Duodenal mucosa (tissue), 2 donors: ENCODE data around the gene ERMN.
"Not testable (repeated sequence)": the region's sequence is repeated elsewhere in the genome, so short reads cannot be mapped to it uniquely, and the experiment has no call there.

Experiments
- H3K27ac ChIP-seq: one replicate; pipeline ENCODE4 v1.7.0; 2013; ENCODE audit warnings: low read depth, low read length
- H3K27me3 ChIP-seq, 2 donors: one replicate each; pipeline ENCODE4 v1.7.0; 2013; ENCODE audit warnings: low read length in 2 of 2, control low read depth in 1 of 2; ENCODE audit not compliant: insufficient read depth in 2 of 2, control insufficient read depth in 1 of 2
- H3K36me3 ChIP-seq, 2 donors: one replicate each; pipeline ENCODE4 v1.7.0; 2013; ENCODE audit warnings: low read length in 2 of 2, control low read depth in 1 of 2; ENCODE audit not compliant: insufficient read depth in 2 of 2, control insufficient read depth in 1 of 2
- H3K4me1 ChIP-seq, 2 donors: one replicate each; pipeline ENCODE4 v1.7.0; 2013; ENCODE audit warnings: low read length in 2 of 2, control low read depth in 1 of 2; ENCODE audit not compliant: insufficient read depth in 2 of 2, control insufficient read depth in 1 of 2
- H3K4me3 ChIP-seq, 2 donors: one replicate each; pipeline ENCODE4 v1.7.0; 2013; ENCODE audit warnings: low read length in 2 of 2, low read depth in 1 of 2
- H3K9ac ChIP-seq, 2 donors: one replicate each; pipeline ENCODE4 v1.7.0; 2013; ENCODE audit warnings: low read length in 2 of 2, low read depth in 1 of 2
- H3K9me3 ChIP-seq, 2 donors: one replicate each; pipeline ENCODE4 v1.7.0; 2013; ENCODE audit warnings: low read length in 2 of 2, control low read depth in 1 of 2; ENCODE audit not compliant: control insufficient read depth in 1 of 2

Gene ERMN

DNA sequence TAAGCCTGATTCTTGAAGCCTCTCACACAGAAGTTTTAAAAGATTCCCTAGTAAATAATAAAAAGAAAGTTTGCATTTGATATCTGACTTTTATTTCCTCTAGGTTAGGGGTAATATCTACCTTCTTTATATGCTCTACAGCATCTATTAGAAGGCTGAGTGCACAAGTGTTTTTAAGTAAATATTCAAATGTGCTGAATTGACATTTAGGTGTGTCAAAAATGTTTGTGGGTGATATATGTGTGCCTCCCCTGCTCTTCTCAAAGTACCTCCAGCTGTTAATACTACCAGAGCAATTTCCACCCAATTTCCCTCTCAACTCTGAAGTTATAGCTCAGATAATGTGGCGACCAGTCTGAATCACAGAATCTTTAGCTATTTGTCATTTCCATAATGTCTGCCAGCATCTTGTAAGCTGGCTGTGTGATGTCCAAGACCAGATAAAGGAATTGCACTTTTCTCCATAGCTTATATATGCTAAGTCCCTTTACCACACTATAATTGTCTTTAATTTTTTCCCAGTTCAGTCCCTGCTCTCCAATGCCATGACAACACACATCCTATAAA, 24.4 kb upstream of the ERMN start:
- Histone ChIP-seq H3K4me3 (no peak overlapping the region), H3K36me3 (no peaks in the 10 kb centered on the region), H3K4me1 (no peaks in the 10 kb centered on the region), H3K9me3 (peaks cover 3 to 5% of the 10 kb centered on the region in 2 donors), H3K27me3 (no peaks in the 10 kb centered on the region), H3K9ac (no peak overlapping the region), H3K27ac (no peak overlapping the region)

DNA sequence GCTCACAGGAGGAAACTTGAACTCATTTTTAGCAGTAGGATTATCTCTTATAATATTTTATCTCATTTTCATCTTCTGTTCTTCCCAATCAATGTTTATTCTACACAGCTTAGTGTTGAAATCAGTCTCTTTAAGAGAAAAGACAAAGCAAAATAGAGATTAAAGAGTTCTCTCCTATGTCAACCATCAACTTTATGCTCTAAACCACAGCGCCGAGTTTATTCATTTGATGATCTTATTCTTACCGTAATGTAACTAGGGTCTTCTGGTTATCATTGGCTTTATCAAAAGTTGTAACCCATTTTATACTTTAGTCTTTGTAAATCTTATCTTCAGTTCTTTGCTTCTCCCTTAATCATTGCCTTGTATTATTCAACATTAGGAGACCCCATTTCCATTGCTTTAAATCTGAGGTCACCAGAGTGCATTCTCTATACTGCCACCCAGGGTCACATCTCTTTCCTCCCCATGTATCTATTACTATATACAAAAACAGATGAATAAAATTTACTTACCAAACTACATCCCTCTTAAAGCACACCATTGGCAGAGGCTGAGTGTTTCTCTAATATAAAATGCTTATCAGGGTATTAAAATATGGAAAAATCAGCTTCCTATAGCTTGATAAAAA, 22.8 kb upstream of the ERMN start:
- no peak overlapping the region for H3K27ac ChIP-seq
- peaks cover 4 to 21% of the 10 kb centered on the region in 2 donors for H3K9me3 ChIP-seq
- no peak overlapping the region for H3K4me3 ChIP-seq
- H3K36me3 ChIP-seq: no peaks in the 10 kb centered on the region
- H3K27me3 ChIP-seq: no peaks in the 10 kb centered on the region
- H3K4me1 ChIP-seq: no peaks in the 10 kb centered on the region
- no peak overlapping the region for H3K9ac ChIP-seq

DNA sequence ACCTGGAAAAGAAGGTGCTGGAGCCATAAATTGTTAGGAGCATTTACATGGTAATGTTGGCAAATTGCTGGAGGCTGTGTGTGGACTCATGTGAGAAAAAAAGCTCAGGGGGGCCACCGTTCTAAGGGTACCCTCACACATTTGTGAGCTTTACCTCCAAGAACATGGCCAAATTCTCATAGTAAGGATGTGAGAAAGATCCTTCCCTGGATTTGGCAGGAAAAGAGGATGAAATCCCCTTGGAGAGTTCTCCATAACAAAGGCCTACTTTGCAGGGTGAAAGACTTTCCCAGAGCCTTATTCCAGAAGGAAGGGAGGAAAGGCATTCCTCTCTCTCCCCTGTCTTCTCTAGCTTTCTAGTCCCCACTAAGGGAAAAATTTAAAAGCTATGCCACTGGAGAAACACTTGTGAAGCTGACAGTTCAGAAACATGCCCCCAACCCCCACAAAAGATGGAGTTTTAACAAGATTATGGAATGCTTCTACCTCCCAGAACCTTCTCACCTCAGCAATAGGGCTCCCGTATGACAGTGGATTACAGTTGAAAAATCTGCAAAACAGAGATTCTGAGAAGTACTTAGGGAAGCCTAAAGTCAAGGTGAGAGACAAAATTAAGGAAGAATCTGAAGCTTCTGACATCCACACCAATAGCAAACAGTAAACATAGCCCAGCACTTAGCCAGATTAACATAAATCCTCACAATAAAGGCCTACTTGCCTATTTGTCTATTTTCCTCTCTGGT, 20.2 kb upstream of the ERMN start:
- no peaks in the 10 kb centered on the region for H3K27me3 ChIP-seq

DNA sequence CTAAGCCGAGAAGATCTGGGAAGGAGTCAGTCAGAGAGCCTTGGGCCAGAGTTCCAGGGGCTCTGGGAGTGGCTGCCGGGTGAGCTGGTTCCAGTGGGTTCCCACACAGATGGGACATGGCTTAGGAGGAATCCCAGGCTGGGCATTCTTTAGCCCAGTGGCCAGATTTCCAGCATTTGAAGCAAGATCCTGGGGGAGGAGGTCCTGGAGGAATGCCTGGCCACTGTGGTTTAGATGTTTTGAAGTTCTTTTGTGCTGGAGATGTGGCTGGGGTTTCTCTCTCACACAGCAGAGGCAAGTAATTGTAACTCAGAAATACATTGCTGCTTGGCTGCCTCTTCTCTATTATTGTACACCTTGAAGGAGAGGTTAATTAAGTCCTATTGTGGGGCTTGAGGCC, 15.8 kb upstream of the ERMN start:
- H3K27ac ChIP-seq, H3K36me3 ChIP-seq, H3K4me3 ChIP-seq, H3K4me1 ChIP-seq, H3K9ac ChIP-seq, H3K27me3 ChIP-seq: not testable (repeated sequence)
- peaks cover 7 to 24% of the 10 kb centered on the region in 2 donors for H3K9me3 ChIP-seq

More for the DNA sequence above, 20.2 kb upstream of the ERMN start:
- no peak overlapping the region for H3K9ac ChIP-seq
- no peaks in the 10 kb centered on the region for H3K4me1 ChIP-seq
- H3K9me3 ChIP-seq: peaks cover 7 to 24% of the 10 kb centered on the region in 2 donors
- H3K4me3 ChIP-seq: no peak overlapping the region
- H3K36me3 ChIP-seq: no peaks in the 10 kb centered on the region
- no peak overlapping the region for H3K27ac ChIP-seq

DNA sequence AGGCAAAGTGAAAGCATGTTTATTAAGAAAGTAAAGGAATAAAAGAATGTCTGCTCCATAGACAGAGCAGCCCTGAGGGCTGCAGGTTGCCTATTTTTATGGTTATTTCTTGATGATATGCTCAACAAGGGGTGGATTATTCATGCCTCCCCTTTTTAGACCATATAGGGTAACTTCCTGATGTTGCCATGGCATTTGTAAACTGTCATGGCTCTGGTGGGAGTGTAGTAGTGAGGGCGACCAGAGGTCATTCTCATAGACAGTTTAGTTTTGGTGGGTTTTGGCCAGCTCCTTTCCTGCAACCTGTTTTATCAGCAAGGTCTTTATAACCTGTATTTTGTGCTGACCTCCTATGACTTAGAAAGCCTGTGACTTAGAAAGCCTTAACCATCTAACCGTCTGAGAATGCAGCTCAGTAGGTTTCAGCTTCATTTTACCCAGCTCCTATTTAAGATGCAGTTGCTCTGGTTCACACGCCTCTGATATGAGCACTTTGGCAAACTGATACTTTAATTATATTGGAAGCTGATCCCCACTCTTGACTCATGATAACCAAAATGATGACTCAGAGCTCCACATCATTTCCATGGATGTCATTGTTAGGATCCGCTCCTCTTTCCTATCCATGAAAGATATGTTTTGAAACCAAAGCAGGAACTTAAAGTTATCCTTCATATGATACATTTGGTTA, 14.5 kb upstream of the ERMN start:
- Histone ChIP-seq H3K27me3 (no peaks in the 10 kb centered on the region), H3K9me3 (peaks cover 5 to 19% of the 10 kb centered on the region in 2 donors), H3K4me3 (no peak overlapping the region), H3K4me1 (no peaks in the 10 kb centered on the region), H3K36me3 (no peaks in the 10 kb centered on the region), H3K27ac (no peak overlapping the region), H3K9ac (no peak overlapping the region)

DNA sequence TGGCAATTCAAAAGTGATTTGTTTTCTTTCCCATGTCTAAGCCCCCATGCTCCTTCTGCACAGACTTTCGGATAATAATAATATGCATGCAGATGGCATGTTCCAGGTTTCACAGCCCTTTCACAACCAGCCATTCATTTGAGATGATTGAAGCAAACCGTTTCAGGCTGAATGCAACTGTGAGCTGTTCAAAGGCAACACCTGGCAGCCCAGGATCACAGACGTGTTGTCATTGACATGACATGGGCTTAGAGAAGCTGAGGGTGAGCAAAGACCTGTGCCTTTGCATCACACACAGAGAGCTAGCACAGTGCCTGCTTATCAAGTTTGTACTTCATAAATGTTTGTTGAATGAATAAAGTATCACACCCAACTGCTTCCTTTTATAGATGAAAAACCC, 12.4 kb upstream of the ERMN start:
- H3K9me3 ChIP-seq: peaks cover 0 to 2% of the 10 kb centered on the region in 2 donors
- no peak overlapping the region for H3K4me3 ChIP-seq
- no peak overlapping the region for H3K9ac ChIP-seq
- H3K36me3 ChIP-seq: no peaks in the 10 kb centered on the region
- H3K27ac ChIP-seq: no peak overlapping the region
- no peaks in the 10 kb centered on the region for H3K27me3 ChIP-seq
- no peaks in the 10 kb centered on the region for H3K4me1 ChIP-seq

DNA sequence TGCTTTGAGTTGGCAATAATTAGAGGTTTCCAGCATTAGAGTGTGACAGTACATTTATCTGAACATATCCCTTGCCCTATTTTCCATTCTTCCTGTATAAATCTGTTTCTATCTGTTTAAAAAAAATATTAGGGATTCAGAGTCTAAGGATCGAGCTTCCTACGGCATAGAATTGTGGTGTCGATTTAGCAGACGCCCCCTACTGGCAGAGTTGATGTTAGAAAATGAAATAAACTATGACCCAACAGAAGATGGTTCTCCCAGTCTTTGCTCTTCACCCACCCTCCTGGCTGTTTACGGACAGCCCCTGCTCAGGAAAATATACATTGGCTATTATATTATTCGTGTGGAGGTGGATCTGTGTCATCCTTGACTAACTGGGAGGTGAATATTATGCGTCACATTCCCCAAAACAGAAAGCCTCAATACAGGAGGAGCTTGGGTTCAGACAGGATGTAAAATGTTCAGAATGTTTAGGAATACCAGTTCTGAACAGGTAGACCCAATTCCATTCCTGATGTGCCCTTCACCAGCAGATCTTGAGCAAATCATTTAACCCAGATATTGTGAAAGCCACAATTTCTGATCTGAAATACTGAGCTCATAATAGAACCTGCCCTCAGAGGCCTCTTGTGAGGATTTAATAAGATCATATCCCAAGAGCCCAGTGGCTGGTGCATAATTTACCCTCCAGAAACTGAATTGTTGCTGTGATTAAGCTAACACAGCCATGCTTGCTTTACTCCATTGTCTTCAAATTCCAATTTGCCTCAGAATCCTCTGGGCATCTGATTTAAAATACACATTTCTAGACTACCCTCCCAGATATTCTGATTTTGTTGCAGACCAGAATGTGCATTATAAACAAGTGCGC, 10.8 kb upstream of the ERMN start:
- Histone ChIP-seq H3K9ac (no peak overlapping the region), H3K36me3 (no peaks in the 10 kb centered on the region), H3K4me1 (peaks cover 0 to 2% of the 10 kb centered on the region in 2 donors), H3K27me3 (no peaks in the 10 kb centered on the region), H3K9me3 (no peaks in the 10 kb centered on the region), H3K4me3 (no peak overlapping the region), H3K27ac (no peak overlapping the region)

DNA sequence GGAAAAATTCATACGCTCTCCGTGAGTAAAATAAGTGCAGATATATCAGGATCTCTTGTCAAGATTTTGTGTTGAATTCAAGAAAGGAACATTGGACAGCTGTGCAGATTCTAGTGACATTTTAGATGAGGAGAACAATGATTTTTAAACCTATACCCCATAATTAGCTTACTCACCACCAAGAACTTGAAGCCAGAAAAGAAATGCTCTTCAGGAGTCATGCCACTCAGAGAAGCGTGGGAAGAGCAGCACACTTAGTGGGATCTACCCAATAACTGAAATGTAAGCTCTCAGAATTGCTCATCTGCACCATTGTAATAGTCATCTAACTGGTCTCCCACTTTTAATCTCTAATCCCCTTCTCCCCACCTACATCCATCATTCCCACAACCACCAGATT, 9.2 kb upstream of the ERMN start:
- Histone ChIP-seq H3K9ac (no peak overlapping the region), H3K27ac (no peak overlapping the region), H3K9me3 (no peaks in the 10 kb centered on the region), H3K36me3 (no peaks in the 10 kb centered on the region), H3K4me1 (peaks cover 4 to 8% of the 10 kb centered on the region in 2 donors), H3K4me3 (no peak overlapping the region), H3K27me3 (no peaks in the 10 kb centered on the region)

DNA sequence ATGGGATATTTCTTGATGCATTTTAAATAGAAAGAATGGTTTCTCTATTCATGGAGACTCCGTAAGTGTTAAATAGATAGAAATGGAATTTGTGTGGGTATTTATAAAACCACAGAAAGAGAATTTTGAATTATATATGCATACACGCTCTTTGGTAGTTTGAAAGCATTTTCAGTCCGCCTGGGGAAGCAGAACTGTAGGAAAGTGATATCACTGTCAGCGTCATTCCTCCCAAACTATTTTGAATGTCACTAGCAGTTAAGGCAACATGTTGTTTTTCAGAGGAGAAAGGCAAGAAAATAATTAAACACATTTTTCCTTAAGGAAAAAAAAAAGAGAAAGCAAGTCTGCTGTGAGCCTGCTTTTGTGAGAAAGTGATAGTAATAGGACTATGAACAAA, 8.7 kb upstream of the ERMN start:
- H3K27ac ChIP-seq: no peak overlapping the region
- no peaks in the 10 kb centered on the region for H3K36me3 ChIP-seq
- H3K9me3 ChIP-seq: no peaks in the 10 kb centered on the region
- H3K27me3 ChIP-seq: no peaks in the 10 kb centered on the region
- H3K9ac ChIP-seq: no peak overlapping the region
- no peak overlapping the region for H3K4me3 ChIP-seq
- peaks cover 6 to 12% of the 10 kb centered on the region in 2 donors for H3K4me1 ChIP-seq
